Uterus (tissue), 4 donors: ENCODE data around the gene ZNF283. TPM values are rescaled to one million over a fixed set of nuclear protein-coding genes. Genes with fewer than 3 reads are reported as not detected.
"Not testable (repeated sequence)": the region's sequence is repeated elsewhere in the genome, so short reads cannot be mapped to it uniquely, and the experiment has no call there.

Experiments
- DNase-seq, 2 donors: peaks; one replicate each; pipeline ENCODE4 v3.0.0-alpha.2; 2019 to 2020
- H3K27ac ChIP-seq, 2 donors: fragments of 200-600 bp; sonication (generic); 1 replicate in 1 of 2; 2 replicates in 1 of 2; pipeline ENCODE4 v1.5.1; 2016 to 2018
- H3K27me3 ChIP-seq, 2 donors: fragments of 200-600 bp; sonication (generic); one replicate each; pipeline ENCODE4 v1.5.1; 2018 to 2019; ENCODE audit warnings: control low read depth in 1 of 2
- H3K36me3 ChIP-seq, 2 donors: fragments of 200-600 bp; sonication (generic); one replicate each; pipeline ENCODE4 v1.5.1; 2019; ENCODE audit warnings: control low read depth in 1 of 2
- H3K4me1 ChIP-seq, 2 donors: fragments of 200-600 bp; sonication (generic); one replicate each; pipeline ENCODE4 v1.5.1; 2018 to 2019; ENCODE audit warnings: control low read depth in 1 of 2
- H3K4me3 ChIP-seq, 2 donors: fragments of 200-600 bp; sonication (generic); 1 replicate in 1 of 2; 2 replicates in 1 of 2; pipeline ENCODE4 v1.5.1; 2018 to 2019; ENCODE audit warnings: mild to moderate bottlenecking in 1 of 2
- H3K9me3 ChIP-seq, 2 donors: fragments of 200-600 bp; sonication (generic); one replicate each; pipeline ENCODE4 v1.5.1; 2019; ENCODE audit warnings: control low read depth in 1 of 2
- CTCF ChIP-seq, 4 experiments: fragments of 200-600 bp in 2 of 4; fragments of 450-650 bp in 2 of 4; sonication (generic) in 2 of 4; IDR thresholded peaks; one replicate each; pipeline ENCODE4 v1.5.1; 2016 to 2019; ENCODE audit warnings: antibody characterized with exemption in 4 of 4, mild to moderate bottlenecking in 2 of 4, moderate library complexity in 1 of 4
- POLR2A ChIP-seq, 2 donors: fragments of 450-650 bp; IDR thresholded peaks; one replicate each; pipeline ENCODE4 v1.6.1; 2016; ENCODE audit warnings: antibody characterized with exemption in 2 of 2, mild to moderate bottlenecking in 1 of 2, moderate library complexity in 1 of 2
- intact Hi-C: fragments of 100-400 bp; cut with DNase I; formaldehyde crosslinking; loops from one replicate; pipeline ENCODE4 v1.15.1; 2023; ENCODE audit warnings: low total_unique reads
- total RNA-seq, 4 donors: library from RNA; depleted of rRNA in 3 of 4; stranded (reverse); fragments of >200 nt in 3 of 4; gene quantifications; one replicate each; pipeline versions ENCODE4 v1.1.0 to v1.2.4, GENCODE V29; 2014 to 2023
- donor health status: DM: yes; HTN: yes; CAD: no.

The ZNF283 gene
- total RNA-seq, 4 donors from 2014 or later: 1.8 to 52.6 (median 14.1) TPM

GRCh38 chr19:43812688-43813087 lies 14.4 kb upstream of the ZNF283 start:
- intact Hi-C loops: no loop called here

GRCh38 chr19:43814663-43815352 lies 12.3 kb upstream of the ZNF283 start:
- no peak for TF ChIP-seq CTCF (IDR thresholded peaks at IDR 0.05)
- no peak for TF ChIP-seq POLR2A (IDR thresholded peaks at IDR 0.05)
- DNase-seq: no peak
- H3K27me3 ChIP-seq: no peaks in the 10 kb centered on the region
- intact Hi-C loops: no loop called here
- H3K4me1 ChIP-seq: no peaks in the 10 kb centered on the region
- no peaks in the 10 kb centered on the region for H3K9me3 ChIP-seq
- H3K4me3 ChIP-seq: no peak overlapping the region
- H3K27ac ChIP-seq: no peak overlapping the region
- H3K36me3 ChIP-seq: no peaks in the 10 kb centered on the region

More at GRCh38 chr19:43812688-43813087, 14.4 kb upstream of the ZNF283 start:
- DNase-seq: no peak
- Histone ChIP-seq H3K27me3 (no peaks in the 10 kb centered on the region), H3K27ac (no peak overlapping the region), H3K36me3 (no peaks in the 10 kb centered on the region), H3K4me3 (no peak overlapping the region), H3K9me3 (no peaks in the 10 kb centered on the region), H3K4me1 (no peaks in the 10 kb centered on the region)
- TF ChIP-seq CTCF (IDR thresholded peaks at IDR 0.05): no peak
- TF ChIP-seq POLR2A (IDR thresholded peaks at IDR 0.05): no peak

- H3K27ac ChIP-seq, H3K4me3 ChIP-seq, H3K27me3 ChIP-seq, H3K9me3 ChIP-seq, H3K36me3 ChIP-seq, DNase-seq, intact Hi-C loops, H3K4me1 ChIP-seq: not testable (repeated sequence)
Observed at GRCh38 chr19:43817454-43817853, 9.7 kb upstream of the ZNF283 start.

GRCh38 chr19:43818500-43818899 lies 8.6 kb upstream of the ZNF283 start:
- no peak for TF ChIP-seq CTCF (IDR thresholded peaks at IDR 0.05)
- TF ChIP-seq POLR2A (IDR thresholded peaks at IDR 0.05): no peak
- no peaks in the 10 kb centered on the region for H3K36me3 ChIP-seq
- intact Hi-C loops: no loop called here
- no peak overlapping the region for H3K27ac ChIP-seq
- H3K4me1 ChIP-seq: peaks cover 0 to 5% of the 10 kb centered on the region in 2 donors
- no peaks in the 10 kb centered on the region for H3K27me3 ChIP-seq
- H3K9me3 ChIP-seq: no peaks in the 10 kb centered on the region
- H3K4me3 ChIP-seq: no peak overlapping the region
- no peak for DNase-seq

GRCh38 chr19:43820098-43820883 lies 6.8 kb upstream of the ZNF283 start:
- Histone ChIP-seq H3K36me3 (no peaks in the 10 kb centered on the region), H3K9me3 (no peaks in the 10 kb centered on the region), H3K4me3 (peak overlapping the region; percentile 11 to 28), H3K4me1 (peaks cover 0 to 5% of the 10 kb centered on the region in 2 donors), H3K27me3 (no peaks in the 10 kb centered on the region), H3K27ac (no peak overlapping the region)
- intact Hi-C loops: no loop called here
- DNase-seq: peak; percentile 20 to 25
- TF ChIP-seq POLR2A (IDR thresholded peaks at IDR 0.05) (no peak), CTCF (IDR thresholded peaks at IDR 0.05) (no peak)
